Lower leg skin (tissue), 4 donors: Measurements from ENCODE around the gene LTB4R. TPM values are rescaled to one million over a fixed set of nuclear protein-coding genes. Genes with fewer than 3 reads are reported as not detected.

Experiments
- DNase-seq, 2 donors: peaks; one replicate each; pipeline ENCODE4 v3.0.0-alpha.2; 2019; ENCODE audit warnings: low spot score in 2 of 2
- H3K4me3 ChIP-seq: fragments of 200-600 bp; sonication (generic); 2 replicates; pipeline ENCODE4 v1.5.1; 2017; ENCODE audit warnings: mild to moderate bottlenecking, low read depth; ENCODE audit not compliant: poor library complexity, severe bottlenecking
- POLR2A ChIP-seq, 2 donors: fragments of 450-650 bp; IDR thresholded peaks; one replicate each; pipeline ENCODE4 v1.6.1; 2016 to 2017; ENCODE audit warnings: antibody characterized with exemption in 2 of 2, mild to moderate bottlenecking in 1 of 2, moderate library complexity in 1 of 2
- WGBS, 2 donors: methylation state at CpG; one replicate each; pipeline ENCODE4 v1.1.5; 2018; 5-methylcytosine and 5-hydroxymethylcytosine counted together
- intact Hi-C: fragments of 100-400 bp; cut with DNase I; formaldehyde crosslinking; loops from one replicate; pipeline ENCODE4 v1.15.0; 2023; ENCODE audit warnings: low total_unique reads
- total RNA-seq, 4 donors: library from RNA; depleted of rRNA; stranded (reverse); fragments of >200 nt; gene quantifications; one replicate each; pipeline ENCODE4 v1.1.0, GENCODE V29; 2016
- TF ChIP-seq, protein P1 (sequence below), 3 donors: fragments of 450-650 bp; IDR thresholded peaks; one replicate each; pipeline ENCODE4 v1.5.1; 2016; ENCODE audit warnings: antibody characterized with exemption in 3 of 3, mild to moderate bottlenecking in 3 of 3, moderate library complexity in 2 of 3

The LTB4R gene
- total RNA-seq, 4 donors from 2014 or later, result 58.9 to 118 (median 70.9) TPM

DNA sequence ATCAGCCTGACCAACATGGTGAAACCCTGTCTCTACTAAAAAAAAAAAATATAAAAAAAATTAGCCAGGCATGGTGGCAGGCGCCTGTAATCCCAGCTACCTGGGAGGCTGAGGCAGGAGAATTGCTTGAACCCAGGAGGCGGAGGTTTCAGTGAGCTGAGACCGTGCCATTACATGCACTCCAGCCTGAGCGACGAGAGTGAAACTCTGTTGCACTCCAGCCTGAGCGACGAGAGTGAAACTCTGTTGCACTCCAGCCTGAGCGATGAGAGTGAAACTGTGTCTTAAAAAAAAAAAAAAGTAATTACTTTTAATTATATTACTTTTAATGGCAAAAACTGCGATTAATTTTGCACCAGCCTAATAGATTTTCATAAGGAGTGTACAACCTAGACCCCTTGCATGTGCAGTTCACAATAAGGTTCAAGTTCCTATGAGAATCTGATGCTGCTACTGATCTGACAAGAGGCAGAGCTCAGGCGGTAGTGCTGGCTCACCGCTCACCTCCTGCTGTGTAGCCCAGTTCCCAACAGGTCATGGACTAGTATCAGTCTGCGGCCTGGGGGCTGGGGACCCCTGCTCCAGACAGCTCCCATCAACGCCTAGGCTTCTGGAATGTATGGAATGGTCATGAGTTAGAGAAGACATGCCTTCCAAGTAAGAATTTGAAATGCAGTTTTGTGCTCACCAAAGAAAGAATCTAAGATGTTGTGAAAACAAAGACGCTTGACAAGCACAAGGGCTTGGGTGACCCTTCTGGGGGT, 10.1 kb downstream of the LTB4R start:
- no peak overlapping the region for H3K4me3 ChIP-seq
- no peak for DNase-seq
- WGBS, 2 donors, result 89 to 92% methylated on average over 14 of the region's 14 CpGs
- TF ChIP-seq, protein P1, sequence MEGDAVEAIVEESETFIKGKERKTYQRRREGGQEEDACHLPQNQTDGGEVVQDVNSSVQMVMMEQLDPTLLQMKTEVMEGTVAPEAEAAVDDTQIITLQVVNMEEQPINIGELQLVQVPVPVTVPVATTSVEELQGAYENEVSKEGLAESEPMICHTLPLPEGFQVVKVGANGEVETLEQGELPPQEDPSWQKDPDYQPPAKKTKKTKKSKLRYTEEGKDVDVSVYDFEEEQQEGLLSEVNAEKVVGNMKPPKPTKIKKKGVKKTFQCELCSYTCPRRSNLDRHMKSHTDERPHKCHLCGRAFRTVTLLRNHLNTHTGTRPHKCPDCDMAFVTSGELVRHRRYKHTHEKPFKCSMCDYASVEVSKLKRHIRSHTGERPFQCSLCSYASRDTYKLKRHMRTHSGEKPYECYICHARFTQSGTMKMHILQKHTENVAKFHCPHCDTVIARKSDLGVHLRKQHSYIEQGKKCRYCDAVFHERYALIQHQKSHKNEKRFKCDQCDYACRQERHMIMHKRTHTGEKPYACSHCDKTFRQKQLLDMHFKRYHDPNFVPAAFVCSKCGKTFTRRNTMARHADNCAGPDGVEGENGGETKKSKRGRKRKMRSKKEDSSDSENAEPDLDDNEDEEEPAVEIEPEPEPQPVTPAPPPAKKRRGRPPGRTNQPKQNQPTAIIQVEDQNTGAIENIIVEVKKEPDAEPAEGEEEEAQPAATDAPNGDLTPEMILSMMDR (IDR thresholded peaks at IDR 0.05), result no peak
- no peak for TF ChIP-seq POLR2A (IDR thresholded peaks at IDR 0.05)
- intact Hi-C loops, result no loop called here

DNA sequence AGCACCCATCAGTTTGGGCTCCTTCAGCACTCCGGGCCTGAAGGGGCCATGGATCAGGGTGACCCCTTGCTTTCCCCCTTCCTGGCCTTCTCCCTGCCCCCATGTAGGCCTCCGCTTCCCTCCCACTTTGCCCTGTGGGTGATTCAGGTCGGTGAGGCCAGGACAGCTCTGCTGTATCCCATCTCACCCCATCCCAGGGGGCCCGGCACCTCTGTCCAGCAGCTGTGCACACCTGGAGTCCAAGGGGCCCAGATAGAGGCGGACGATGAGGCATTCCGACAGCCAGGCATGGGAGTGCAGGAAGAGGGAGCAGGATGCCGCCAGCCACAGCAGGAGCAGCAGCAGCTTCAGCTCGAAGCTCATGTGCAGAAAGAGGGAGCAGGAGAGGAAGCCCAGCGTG, 11.4 kb downstream of the LTB4R start:
- no peak for DNase-seq
- intact Hi-C loops, result no loop called here
- TF ChIP-seq, protein P1 (IDR thresholded peaks at IDR 0.05), result no peak
- TF ChIP-seq POLR2A (IDR thresholded peaks at IDR 0.05), result no peak
- H3K4me3 ChIP-seq, result no peak overlapping the region
- 84 to 86% methylated on average over 8 to 10 of the region's 10 CpGs for WGBS, 2 donors

DNA sequence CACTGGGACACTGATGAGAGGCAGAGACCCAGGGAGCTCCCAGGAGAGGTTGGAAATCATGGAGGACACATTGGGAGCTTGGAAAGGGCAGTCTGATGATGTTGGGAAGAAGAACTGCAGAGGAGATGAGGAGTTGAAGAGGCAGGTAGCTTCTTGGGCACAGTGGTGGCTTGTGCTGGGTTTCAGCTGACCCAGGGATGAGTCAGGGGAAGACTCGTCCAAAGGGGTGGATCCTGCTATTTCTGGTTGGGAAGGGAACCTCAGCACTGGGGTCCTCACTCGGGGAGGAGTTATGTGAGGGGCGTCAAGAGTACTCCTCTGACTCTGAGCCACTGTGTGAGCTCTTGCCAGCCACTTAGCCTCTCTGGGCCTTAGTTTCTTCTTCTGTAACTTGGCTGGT, 12.0 kb downstream of the LTB4R start:
- intact Hi-C loops, result no loop called here
- no peak for DNase-seq
- no peak for TF ChIP-seq POLR2A (IDR thresholded peaks at IDR 0.05)
- TF ChIP-seq, protein P1 (IDR thresholded peaks at IDR 0.05), result no peak
- WGBS, 2 donors, result 54 to 55% methylated on average over 3 of the region's 3 CpGs
- H3K4me3 ChIP-seq, result no peak overlapping the region

DNA sequence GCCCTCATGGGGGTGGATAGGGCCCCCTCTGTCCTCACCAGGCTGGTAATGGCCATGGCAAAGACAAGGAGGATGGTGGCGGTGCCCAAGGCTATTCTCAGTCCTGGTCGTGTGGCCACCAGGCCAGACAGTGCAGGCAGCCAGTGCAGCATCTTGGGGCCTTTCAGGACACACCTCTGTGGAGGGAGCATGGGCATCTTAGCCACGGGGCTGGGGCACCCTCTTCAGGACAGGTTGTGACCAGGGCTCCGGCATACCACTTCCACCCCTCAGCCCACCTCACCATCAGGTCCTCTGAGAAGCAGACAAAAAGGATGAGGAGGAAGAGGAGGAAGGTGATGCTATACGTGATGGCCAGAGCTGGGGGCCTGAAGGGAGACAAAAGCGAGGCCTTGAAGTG, 12.7 kb downstream of the LTB4R start:
- H3K4me3 ChIP-seq, result no peak overlapping the region
- 80 to 81% methylated on average over 6 of the region's 6 CpGs for WGBS, 2 donors
- TF ChIP-seq, protein P1 (IDR thresholded peaks at IDR 0.05), result no peak
- no peak for TF ChIP-seq POLR2A (IDR thresholded peaks at IDR 0.05)
- intact Hi-C loops, result no loop called here
- no peak for DNase-seq

DNA sequence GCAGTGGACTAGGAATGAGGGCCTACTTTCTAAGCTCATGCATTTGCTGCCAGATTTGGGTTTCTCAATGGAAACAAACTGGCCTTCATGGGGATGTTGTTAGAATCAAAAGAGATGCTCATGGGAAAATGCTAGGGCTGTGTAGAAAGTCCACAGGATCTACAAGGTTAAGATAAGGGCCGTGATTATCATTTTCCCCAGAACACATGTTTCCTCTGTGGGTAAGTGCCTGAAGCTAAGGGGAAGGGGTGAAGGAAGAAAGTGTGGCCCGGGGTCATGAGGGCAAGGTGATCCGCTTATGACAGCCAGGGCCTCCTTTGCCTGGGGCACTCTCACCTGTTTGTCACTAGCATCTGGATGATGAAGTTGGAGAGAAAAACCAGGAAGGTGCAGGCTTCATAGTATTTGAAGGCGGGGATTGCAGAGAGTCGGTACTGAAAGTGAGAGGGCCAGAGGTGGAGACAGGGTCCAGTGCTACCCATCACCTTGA, 13.8 kb downstream of the LTB4R start:
- WGBS, 2 donors, result 82 to 87% methylated on average over 5 of the region's 5 CpGs

More for the DNA sequence above, 13.8 kb downstream of the LTB4R start:
- DNase-seq, result no peak
- intact Hi-C loops, result no loop called here
- no peak overlapping the region for H3K4me3 ChIP-seq
- no peak for TF ChIP-seq POLR2A (IDR thresholded peaks at IDR 0.05)
- TF ChIP-seq, protein P1 (IDR thresholded peaks at IDR 0.05), result no peak
